HG03280 (cell line): ENCODE measurements around the gene PAIP2B.
"Not testable (repeated sequence)": the region's sequence is repeated elsewhere in the genome, so short reads cannot be mapped to it uniquely, and the experiment has no call there.

Experiments
- ATAC-seq: cut with Tn5 transposase; IDR thresholded peaks from one replicate; pipeline ENCODE4 v1.9.1; 2021; ENCODE audit warnings: mild to moderate bottlenecking, moderate library complexity; ENCODE audit not compliant: unreplicated experiment

The PAIP2B gene

GRCh38 chr2:71226965-71227560 lies at the start of gene PAIP2B:
TSS of gene PAIP2B (minus strand) at chr2:71227103. CDS start at chr2:71202589, 24,514 bp downstream.
- peak; percentile 97 for ATAC-seq

- ATAC-seq, result no peak
These were observed 49.0 kb upstream of the PAIP2B start for GRCh38 chr2:71275939-71276310.

GRCh38 chr2:71269511-71270090 lies 42.7 kb upstream of the PAIP2B start:
- no peak for ATAC-seq

- ATAC-seq, result no peak
These were observed 36.5 kb upstream of the PAIP2B start for GRCh38 chr2:71263386-71263785.

- ATAC-seq, result no peak
These were observed 34.6 kb upstream of the PAIP2B start for GRCh38 chr2:71261534-71261933.

- no peak for ATAC-seq
These were observed 29.5 kb upstream of the PAIP2B start for GRCh38 chr2:71256421-71256820.

GRCh38 chr2:71254776-71255175 lies 27.9 kb upstream of the PAIP2B start:
- no peak for ATAC-seq

- no peak for ATAC-seq
These were observed 27.2 kb upstream of the PAIP2B start for GRCh38 chr2:71254078-71254477.

GRCh38 chr2:71253476-71253875 lies 26.6 kb upstream of the PAIP2B start:
- ATAC-seq, result no peak

GRCh38 chr2:71252862-71253261 lies 26.0 kb upstream of the PAIP2B start:
- ATAC-seq, result no peak

GRCh38 chr2:71250935-71251334 lies 24.0 kb upstream of the PAIP2B start:
- no peak for ATAC-seq

- ATAC-seq, result no peak
These were observed 17.4 kb upstream of the PAIP2B start for GRCh38 chr2:71244302-71244660.

GRCh38 chr2:71243634-71244301 lies 16.9 kb upstream of the PAIP2B start:
- no peak for ATAC-seq

GRCh38 chr2:71240794-71241193 lies 13.9 kb upstream of the PAIP2B start:
- ATAC-seq, result no peak

GRCh38 chr2:71238089-71238488 lies 11.2 kb upstream of the PAIP2B start:
- ATAC-seq, result no peak

GRCh38 chr2:71235930-71236587 lies 9.2 kb upstream of the PAIP2B start:
- ATAC-seq, result no peak

GRCh38 chr2:71233072-71233471 lies 6.2 kb upstream of the PAIP2B start:
- ATAC-seq, result not testable (repeated sequence)

GRCh38 chr2:71226096-71226964 lies 573 bp downstream of the PAIP2B start:
- ATAC-seq, result peak; percentile 4

GRCh38 chr2:71224935-71225334 lies 2.0 kb downstream of the PAIP2B start:
- ATAC-seq, result no peak

GRCh38 chr2:71224457-71224856 lies 2.4 kb downstream of the PAIP2B start:
- no peak for ATAC-seq

- no peak for ATAC-seq
These were observed 3.1 kb downstream of the PAIP2B start for GRCh38 chr2:71223767-71224333.
